K562 (cell line): ENCODE results near the gene CBLIF.

Source experiments
- E2F4 ChIP-seq: sonication (generic); formaldehyde crosslinking; IDR thresholded peaks from 2 replicates; pipeline ENCODE4 v1.8.0; 2022; ENCODE audit warnings: mild to moderate bottlenecking, low read depth, missing genetic modification reagents
- EGR1 ChIP-seq: fragments of 450-650 bp; conservative IDR thresholded peaks from 2 replicates; pipeline ENCODE4 v1.6.1; 2017; ENCODE audit warnings: mild to moderate bottlenecking
- EP300 ChIP-seq: IDR thresholded peaks from 2 replicates; pipeline ENCODE4 v1.6.1; 2012; ENCODE audit warnings: low read length, improper control_type of control experiment
- FOXP4 ChIP-seq: sonication (generic); formaldehyde crosslinking; IDR thresholded peaks from 2 replicates; pipeline ENCODE4 v1.8.0; 2022; ENCODE audit warnings: mild to moderate bottlenecking, missing genetic modification reagents, borderline replicate concordance
- KDM4B ChIP-seq, 2 experiments: fragments of 450-650 bp in 1 of 2; sonication (generic) in 1 of 2; IDR thresholded peaks; 2 replicates each; pipeline ENCODE4 v1.6.1; 2016 to 2017; ENCODE audit warnings: borderline replicate concordance in 2 of 2, antibody characterized with exemption in 1 of 2, low read depth in 1 of 2, mild to moderate bottlenecking in 1 of 2
- POLR2A ChIP-seq: fragments of 450-650 bp; conservative IDR thresholded peaks from 2 replicates; pipeline ENCODE4 v1.6.1; 2016
- TFAM ChIP-seq: fragments of 250-450 bp; sonication (Bioruptor Pico); conservative IDR thresholded peaks from 2 replicates; pipeline ENCODE4 v1.5.0; 2021; ENCODE audit warnings: mild to moderate bottlenecking, moderate library complexity
- ZSCAN29 ChIP-seq: fragments of 450-650 bp; IDR thresholded peaks from 2 replicates; pipeline ENCODE4 v1.6.1; 2017

GRCh38 chr11:59787816-59788215, 57.5 kb downstream of the CBLIF start:
- TF ChIP-seq E2F4 (CRISPR knock-in tag) (no peak), EGR1 (no peak), TFAM (CRISPR knock-in tag) (no peak), ZSCAN29 (no peak), EP300 (no peak), KDM4B (IDR thresholded peaks at IDR 0.05; ENCODE audit: borderline replicate concordance in 2 of 2, low read depth in 1 of 2) (no peak), FOXP4 (CRISPR knock-in tag) (no peak), POLR2A (no peak)
